PC-3 (cell line): ENCODE measurements around the gene PPIE. TPM values are rescaled to one million over a fixed set of nuclear protein-coding genes. Genes with fewer than 3 reads are reported as not detected.

Source experiments
- ATAC-seq: fragments of 200-7000 bp; cut with Tn5 transposase; 2 replicates; pipeline ENCODE4 v1.9.1; 2020; ENCODE audit warnings: mild to moderate bottlenecking, moderate library complexity
- BruUV-seq: library from RNA; stranded (reverse); fragments of 400-500 nt; replicated peaks from 2 replicates; lab custom pipeline; 2021; lab: Mats Ljungman, UMichigan
- CTCF ChIA-PET: fragments of 300-600 bp; sonication (Branson Sonifier 250); formaldehyde crosslinking; loops from one replicate; lab custom pipeline; 2022; ENCODE audit warnings: antibody characterized with exemption; lab: Charles Lee
- POLR2A ChIA-PET: fragments of 300-600 bp; sonication (Branson Sonifier 250); formaldehyde crosslinking; loops from one replicate; lab custom pipeline; 2022; ENCODE audit warnings: antibody characterized with exemption; ENCODE audit not compliant: unreplicated experiment; lab: Charles Lee
- DNase-seq: peaks from one replicate; pipeline ENCODE4 v3.0.0-alpha.2; 2015
- H2AFZ ChIP-seq: fragments of 300-600 bp; sonication (generic); 2 replicates; pipeline ENCODE4 v1.6.0; 2016; ENCODE audit warnings: antibody characterized with exemption, low read length
- H3F3A ChIP-seq: fragments of 300-600 bp; sonication (generic); one replicate; pipeline ENCODE4 v1.6.0; 2017; ENCODE audit warnings: antibody characterized with exemption, low read length, control low read depth, mild to moderate bottlenecking; ENCODE audit not compliant: unreplicated experiment
- H3K27ac ChIP-seq: fragments of 300-600 bp; sonication (generic); 2 replicates; pipeline ENCODE4 v1.5.1; 2016; ENCODE audit warnings: mild to moderate bottlenecking, low read length
- H3K27me3 ChIP-seq: fragments of 300-600 bp; sonication (generic); 2 replicates; pipeline ENCODE4 v1.6.1; 2016; ENCODE audit warnings: low read length, mixed read lengths
- H3K36me3 ChIP-seq: fragments of 300-600 bp; sonication (generic); 2 replicates; pipeline ENCODE4 v1.6.1; 2016; ENCODE audit warnings: low read depth, mixed run types, low read length, mixed read lengths
- H3K4me1 ChIP-seq: fragments of 300-600 bp; sonication (generic); 2 replicates; pipeline ENCODE4 v1.5.1; 2016; ENCODE audit warnings: low read length; ENCODE audit not compliant: insufficient read depth
- H3K4me2 ChIP-seq: fragments of 300-600 bp; sonication (generic); 2 replicates; pipeline ENCODE4 v1.6.0; 2016; ENCODE audit warnings: low read length
- H3K4me3 ChIP-seq: fragments of 300-600 bp; sonication (generic); 2 replicates; pipeline ENCODE4 v1.5.1; 2016; ENCODE audit warnings: mild to moderate bottlenecking, low read length, mixed read lengths
- H3K79me2 ChIP-seq: fragments of 300-600 bp; sonication (generic); 2 replicates; pipeline ENCODE4 v1.6.1; 2017; ENCODE audit warnings: low read length, mixed read lengths
- H3K9ac ChIP-seq: fragments of 300-600 bp; sonication (generic); 2 replicates; pipeline ENCODE4 v1.6.0; 2016; ENCODE audit warnings: mild to moderate bottlenecking, low read length
- H3K9me2 ChIP-seq: fragments of 300-600 bp; sonication (generic); replicated peaks from 2 replicates; pipeline ENCODE4 v1.6.1; 2016; ENCODE audit warnings: mixed run types, low read length, mixed read lengths
- H3K9me3 ChIP-seq: fragments of 300-600 bp; sonication (generic); 2 replicates; pipeline ENCODE4 v1.6.1; 2016; ENCODE audit warnings: low read length, mixed read lengths
- H4K20me1 ChIP-seq: fragments of 300-600 bp; sonication (generic); 2 replicates; pipeline ENCODE4 v1.6.1; 2016; ENCODE audit warnings: low read length, mixed read lengths
- CTCF ChIP-seq: fragments of 300-600 bp; sonication (generic); conservative IDR thresholded peaks from 2 replicates; pipeline ENCODE4 v1.5.1; 2017; ENCODE audit warnings: antibody characterized with exemption, low read depth, mild to moderate bottlenecking, low read length
- EZH2 ChIP-seq: fragments of 300-600 bp; sonication (generic); IDR thresholded peaks from one replicate; pipeline ENCODE4 v1.6.1; 2017; ENCODE audit warnings: antibody characterized with exemption, mild to moderate bottlenecking, low read length; ENCODE audit not compliant: unreplicated experiment
- EZH2phosphoT487 ChIP-seq: fragments of 300-600 bp; sonication (generic); IDR thresholded peaks from 2 replicates; pipeline ENCODE4 v1.6.1; 2018; ENCODE audit warnings: mild to moderate bottlenecking, antibody characterized with exemption, low read length, borderline replicate concordance
- intact Hi-C: fragments of 100-400 bp; cut with micrococcal nuclease; formaldehyde crosslinking; loops from 2 replicates; pipeline ENCODE4 v1.9.0; 2023
- total RNA-seq: library from RNA; depleted of rRNA; stranded (reverse); fragments of >200 nt; gene quantifications from 2 replicates; pipeline ENCODE4 v1.2.3, GENCODE V29; 2014

PPIE gene
- total RNA-seq, 1 experiment from 2014 or later = 53.6 TPM

- Histone ChIP-seq H3K27me3 (peaks cover 14% of the 10 kb centered on the region; the same call in 1 of the 2 replicates), H3F3A (no peaks in the 10 kb centered on the region), H3K4me2 (no peak overlapping the region), H4K20me1 (no peaks in the 10 kb centered on the region), H3K27ac (no peak overlapping the region), H3K9ac (no peak overlapping the region), H3K9me2 (no peaks in the 10 kb centered on the region), H2AFZ (no peak overlapping the region), H3K4me3 (no peak overlapping the region), H3K79me2 (no peaks in the 10 kb centered on the region), H3K9me3 (no peaks in the 10 kb centered on the region), H3K4me1 (no peaks in the 10 kb centered on the region), H3K36me3 (no peaks in the 10 kb centered on the region)
- ATAC-seq (peak; percentile 18; the same call in 1 of the 2 replicates), DNase-seq (peak; percentile 23)
- TF ChIP-seq EZH2phosphoT487 = no peak
- no peak for TF ChIP-seq EZH2
- TF ChIP-seq CTCF = no peak
- ChIA-PET CTCF (no interaction called here), POLR2A (no interaction called here)
- intact Hi-C loops = no loop called here
- BruUV-seq = no TSS peak
Observed at GRCh38 chr1:39711104-39711965, 27.3 kb upstream of the PPIE start.

GRCh38 chr1:39711966-39712340 is 26.7 kb upstream of the PPIE start:
- TF ChIP-seq EZH2phosphoT487 = no peak
- TF ChIP-seq CTCF = no peak
- no peak for TF ChIP-seq EZH2
- no peaks in the 10 kb centered on the region for H3K9me3 ChIP-seq
- no peaks in the 10 kb centered on the region for H3F3A ChIP-seq
- BruUV-seq = no TSS peak
- no peaks in the 10 kb centered on the region for H3K4me1 ChIP-seq
- peaks cover 15% of the 10 kb centered on the region; the same call in 1 of the 2 replicates for H3K27me3 ChIP-seq
- no peak overlapping the region for H3K27ac ChIP-seq
- H4K20me1 ChIP-seq = no peaks in the 10 kb centered on the region
- H3K9ac ChIP-seq = no peak overlapping the region
- H3K79me2 ChIP-seq = no peaks in the 10 kb centered on the region
- H3K9me2 ChIP-seq = no peaks in the 10 kb centered on the region
- H3K4me3 ChIP-seq = no peak overlapping the region
- ATAC-seq (no peak), DNase-seq (no peak)
- H2AFZ ChIP-seq = no peak overlapping the region
- intact Hi-C loops = no loop called here
- no peak overlapping the region for H3K4me2 ChIP-seq
- no peaks in the 10 kb centered on the region for H3K36me3 ChIP-seq
- ChIA-PET POLR2A (no interaction called here), CTCF (no interaction called here)

DNA sequence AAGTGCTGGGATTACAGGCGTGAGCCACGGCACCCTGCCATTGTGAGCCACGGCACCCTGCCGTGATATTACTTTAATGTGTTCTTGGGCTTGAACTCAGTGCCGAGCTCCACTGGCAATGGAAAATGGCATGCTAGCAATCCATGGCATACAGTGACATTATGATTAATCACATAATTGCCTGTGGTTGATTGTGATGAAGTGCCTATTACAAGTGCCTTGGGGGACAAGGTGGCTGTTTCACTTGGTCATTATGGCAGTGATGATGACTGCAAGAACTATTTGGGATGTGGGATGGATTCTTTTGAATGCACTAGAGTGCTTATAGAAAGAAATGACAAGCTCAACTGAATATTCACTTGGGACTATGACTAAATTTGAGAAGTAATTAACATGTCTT is 25.1 kb upstream of the PPIE start:
- ATAC-seq (no peak), DNase-seq (no peak)
- H3K9ac ChIP-seq = no peak overlapping the region
- POLR2A ChIA-PET = no interaction called here
- no peak for TF ChIP-seq EZH2phosphoT487
- TF ChIP-seq EZH2 = no peak
- no peak for TF ChIP-seq CTCF
- H4K20me1 ChIP-seq = no peaks in the 10 kb centered on the region
- peaks cover 20% of the 10 kb centered on the region; the same call in 1 of the 2 replicates for H3K27me3 ChIP-seq
- no peak overlapping the region for H3K4me3 ChIP-seq
- no peak overlapping the region for H2AFZ ChIP-seq
- no peaks in the 10 kb centered on the region for H3K4me1 ChIP-seq
- no peaks in the 10 kb centered on the region for H3F3A ChIP-seq
- intact Hi-C loops = no loop called here
- H3K27ac ChIP-seq = no peak overlapping the region
- H3K4me2 ChIP-seq = no peak overlapping the region
- no peaks in the 10 kb centered on the region for H3K36me3 ChIP-seq
- no peaks in the 10 kb centered on the region for H3K9me3 ChIP-seq
- H3K9me2 ChIP-seq = no peaks in the 10 kb centered on the region
- H3K79me2 ChIP-seq = no peaks in the 10 kb centered on the region
- no TSS peak for BruUV-seq
- CTCF ChIA-PET = no interaction called here
